GM15510 (cell line): ENCODE data around the gene CDC23.
A peak's percentile ranks its signal among the peaks of the same experiment; 100 is the strongest.

Experiments
- POLR2A ChIP-seq: IDR thresholded peaks from 3 replicates; pipeline ENCODE4 v1.6.1; 2011; ENCODE audit warnings: borderline replicate concordance; ENCODE audit not compliant: insufficient read length; ENCODE audit errors: extremely low read depth

The CDC23 gene

GRCh38 chr5:138230261-138230660 is 17.1 kb upstream of the CDC23 start:
- TF ChIP-seq POLR2A: no peak

- no peak for TF ChIP-seq POLR2A
These were observed 16.3 kb upstream of the CDC23 start for GRCh38 chr5:138229387-138229786.

- no peak for TF ChIP-seq POLR2A
These were observed 13.8 kb upstream of the CDC23 start for GRCh38 chr5:138226910-138227309.

- no peak for TF ChIP-seq POLR2A
These were observed 11.6 kb upstream of the CDC23 start for GRCh38 chr5:138224712-138225111.

GRCh38 chr5:138223532-138223931 is 10.4 kb upstream of the CDC23 start:
- TF ChIP-seq POLR2A: no peak

- no peak for TF ChIP-seq POLR2A
These were observed 3.7 kb upstream of the CDC23 start for GRCh38 chr5:138216799-138217198.

DNA sequence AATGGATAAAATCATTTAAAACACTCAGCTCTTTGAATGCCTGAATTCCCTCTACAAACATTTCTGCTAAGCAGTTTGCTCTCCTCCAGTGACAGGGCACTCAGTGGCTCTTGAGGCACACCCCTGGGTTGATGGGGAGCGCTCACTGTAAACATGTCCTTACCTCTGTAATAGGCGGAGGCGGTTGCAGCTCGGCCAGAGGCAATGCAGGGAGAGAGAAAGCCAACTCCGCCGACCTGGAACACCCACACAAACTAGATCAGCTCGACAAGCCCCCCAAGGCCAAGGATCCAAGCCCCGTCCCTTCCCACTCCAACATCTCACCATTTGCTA is 329 bp downstream of the CDC23 start:
- TF ChIP-seq POLR2A: no peak

DNA sequence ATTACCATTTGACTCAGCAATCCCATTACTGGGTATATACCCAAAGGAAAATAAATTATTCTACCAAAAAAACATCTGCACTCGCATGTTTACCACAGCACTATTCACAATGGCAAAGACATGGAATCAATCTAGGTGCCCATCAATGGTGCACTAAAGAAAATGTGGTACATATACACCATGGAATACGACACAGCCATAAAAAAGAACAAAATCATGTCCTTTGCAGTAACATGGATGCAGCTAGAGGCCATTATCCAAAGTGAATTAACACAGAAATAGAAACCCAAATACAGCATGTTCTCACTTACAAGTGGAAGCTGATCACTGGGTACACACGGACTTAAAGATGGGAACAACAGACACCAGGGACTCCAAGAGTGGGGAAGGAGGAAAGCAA is 2.1 kb downstream of the CDC23 start:
- TF ChIP-seq POLR2A: no peak

DNA sequence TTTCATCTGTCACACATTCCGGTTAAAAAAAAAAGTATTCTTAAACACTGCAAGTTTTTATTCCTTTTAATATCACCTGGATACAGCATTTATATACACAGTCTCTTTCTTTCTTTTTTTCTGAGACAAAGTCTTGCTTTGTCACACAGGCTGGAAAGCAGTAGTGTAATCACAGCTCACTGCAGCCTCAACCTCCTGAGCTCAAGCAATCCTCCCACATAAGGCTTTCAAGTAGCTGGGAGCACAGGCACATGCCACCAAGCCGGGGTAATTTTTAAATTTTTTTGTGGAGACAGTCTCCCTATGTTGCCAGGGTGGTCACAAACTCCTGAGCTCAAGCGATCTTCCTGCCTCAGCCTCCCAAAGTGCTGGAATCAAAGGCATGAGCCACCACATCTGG is 20.3 kb downstream of the CDC23 start:
- no peak for TF ChIP-seq POLR2A

DNA sequence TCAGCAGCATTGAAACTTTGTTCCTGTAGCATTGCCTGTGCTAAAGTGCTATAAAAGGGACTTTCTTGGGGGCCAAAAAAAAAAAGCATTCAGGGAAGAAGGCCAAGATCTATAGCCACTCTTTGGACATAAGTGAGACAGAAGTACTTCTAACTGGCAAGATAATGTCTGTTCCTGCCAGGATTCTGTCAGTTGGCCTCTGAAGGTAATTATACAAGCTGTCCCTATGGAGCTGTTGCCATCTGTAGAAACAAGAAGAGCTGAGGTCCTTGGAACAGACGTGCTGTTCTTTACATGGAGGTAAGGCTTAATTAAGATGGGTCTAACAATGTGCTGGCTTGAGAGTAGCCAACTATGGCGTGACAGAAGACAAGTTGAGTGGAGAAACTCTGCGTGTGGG is 24.5 kb downstream of the CDC23 start:
- no peak for TF ChIP-seq POLR2A

DNA sequence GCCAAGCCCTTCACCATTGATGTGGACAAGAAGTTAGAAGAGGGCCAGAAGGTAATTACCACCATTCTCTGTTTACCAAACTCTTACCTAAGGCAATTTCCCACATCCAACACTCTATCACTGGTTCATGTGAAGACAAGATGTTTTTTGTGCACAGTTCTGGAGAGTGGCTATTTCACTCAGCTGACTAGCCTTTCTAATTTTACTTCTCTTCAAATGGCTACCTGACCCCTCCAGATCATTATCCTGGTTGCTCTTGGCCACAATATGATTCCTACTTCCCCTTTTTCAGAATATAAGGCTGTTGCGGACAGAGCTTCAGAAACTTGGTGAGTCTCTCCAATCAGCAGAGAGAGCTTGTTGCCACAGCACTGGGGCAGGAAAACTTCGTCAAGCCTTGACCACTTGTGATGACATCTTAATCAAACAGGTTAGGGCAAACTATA is 27.1 kb downstream of the CDC23 start:
- TF ChIP-seq POLR2A: no peak

GRCh38 chr5:138182808-138183207 is 30.3 kb downstream of the CDC23 start:
- TF ChIP-seq POLR2A: no peak

GRCh38 chr5:138180841-138181240 is 32.3 kb downstream of the CDC23 start:
- no peak for TF ChIP-seq POLR2A

DNA sequence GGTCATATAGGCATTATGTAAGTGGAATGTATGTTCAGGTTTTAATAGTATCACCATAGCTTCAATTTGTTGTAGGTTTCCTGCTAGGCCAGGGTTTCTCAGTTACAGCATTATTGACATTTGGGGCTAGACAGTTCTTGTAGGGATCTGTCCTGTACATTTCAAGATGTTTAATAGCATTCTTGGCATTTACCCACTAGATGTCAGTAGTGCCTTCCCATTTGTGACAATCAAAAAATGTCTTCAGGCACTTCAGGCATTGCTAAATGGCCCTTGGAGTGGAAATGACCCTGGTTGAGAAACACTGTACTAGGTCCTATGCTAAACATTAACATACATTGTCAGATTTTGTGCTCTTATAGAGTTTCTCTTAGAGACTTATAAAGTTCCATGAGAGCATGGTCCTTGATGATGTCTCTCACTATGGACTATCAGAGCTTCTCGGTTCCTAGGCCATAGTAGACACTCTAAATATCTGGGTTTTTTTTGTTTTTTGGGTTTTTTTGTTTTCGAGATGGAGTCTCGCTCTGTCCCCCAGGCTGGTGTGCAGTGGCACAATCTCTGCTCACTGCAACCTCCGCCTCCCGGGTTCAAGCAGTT is 32.8 kb downstream of the CDC23 start:
- no peak for TF ChIP-seq POLR2A

- TF ChIP-seq POLR2A: no peak
These were observed 33.8 kb downstream of the CDC23 start for GRCh38 chr5:138179277-138179857.

DNA sequence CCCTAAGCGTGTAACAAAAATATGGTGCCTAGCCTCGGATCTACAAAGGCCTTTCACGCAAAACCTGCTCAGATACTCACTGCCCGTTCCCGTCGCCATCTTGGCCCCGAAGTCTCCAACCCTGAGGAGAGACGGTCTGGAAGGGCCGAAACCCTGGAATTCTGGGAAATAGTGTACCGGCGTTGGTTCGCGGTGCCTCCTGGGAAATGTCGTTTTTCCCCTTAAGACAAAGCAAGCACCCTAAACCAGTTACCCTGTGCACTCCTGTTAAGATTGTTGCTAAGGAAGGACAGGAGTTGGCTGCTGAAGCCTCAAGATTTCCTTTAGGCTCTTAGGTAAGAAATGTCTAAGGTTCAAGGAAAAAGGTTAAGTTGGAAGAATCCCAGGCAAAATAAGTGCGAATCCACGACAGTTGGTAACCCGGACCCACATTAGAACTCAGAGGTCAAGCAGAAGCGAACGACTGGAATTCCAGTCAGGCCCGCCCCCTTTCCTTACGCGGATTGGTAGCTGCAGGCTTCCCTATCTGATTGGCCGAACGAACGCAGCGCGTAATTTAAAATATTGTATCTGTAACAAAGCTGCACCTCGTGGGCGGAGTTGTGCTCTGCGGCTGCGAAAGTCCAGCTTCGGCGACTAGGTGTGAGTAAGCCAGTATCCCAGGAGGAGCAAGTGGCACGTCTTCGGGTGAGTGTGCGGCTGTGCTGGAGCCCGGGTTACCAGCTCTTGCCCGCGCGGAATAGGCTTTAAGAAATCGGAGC is 34.4 kb downstream of the CDC23 start, which contains the start of the genes BRD8 and KIF20A:
Gene BRD8 (minus strand): TSS at position 115 of the 761 bp plus-strand sequence. CDS start 16 bp downstream, at position 99.
Gene KIF20A (plus strand): TSS at position 597 of the 761 bp plus-strand sequence. CDS start 569 bp downstream, outside the sequence.
- TF ChIP-seq POLR2A: peak; percentile 78
